GM12878 (cell line): ENCODE results near the gene ANO7. TPM values are rescaled to one million over a fixed set of nuclear protein-coding genes. Genes with fewer than 3 reads are reported as not detected.

Source experiments
- ATAC-seq: fragments of 200-7000 bp; cut with Tn5 transposase; 3 replicates; pipeline ENCODE4 v1.9.1; 2020; ENCODE audit warnings: mild to moderate bottlenecking, moderate library complexity
- BruUV-seq: library from RNA; stranded (reverse); fragments of 400-500 nt; replicated peaks from 2 replicates; lab custom pipeline; 2021; lab: Mats Ljungman, UMichigan
- CTCF ChIA-PET: fragments of 300-600 bp; sonication (Branson Sonifier 250); formaldehyde crosslinking; extraction: SDS; loops from one replicate; lab custom pipeline; 2021; ENCODE audit warnings: inconsistent platforms; lab: Yijun Ruan, JAX
- POLR2A ChIA-PET: fragments of 350-600 bp; formaldehyde crosslinking; extraction: SDS; loops from one replicate; lab custom pipeline; 2021; ENCODE audit warnings: inconsistent platforms; lab: Charles Lee
- RAD21 ChIA-PET: fragments of 300-600 bp; sonication (Branson Sonifier 250); formaldehyde crosslinking; loops from one replicate; lab custom pipeline; 2023; ENCODE audit warnings: antibody characterized with exemption; ENCODE audit not compliant: unreplicated experiment; lab: Charles Lee
- SMC1A ChIA-PET: fragments of 300-600 bp; sonication (Branson Sonifier 250); formaldehyde crosslinking; loops from one replicate; lab custom pipeline; 2023; ENCODE audit not compliant: unreplicated experiment, uncharacterized antibody; lab: Charles Lee
- DNase-seq: peaks from one replicate; pipeline ENCODE4 v3.0.0-alpha.2; 2011; ENCODE audit warnings: low read depth, low spot score
- FAIRE-seq: peaks from 3 replicates; lab custom pipeline; 2011; peaks lifted over from hg19 to GRCh38; lab: Jason Lieb, UNC
- H2AFZ ChIP-seq: 2 replicates; pipeline ENCODE4 v1.6.0; 2011; ENCODE audit warnings: low read depth, low read length, control low read depth; ENCODE audit not compliant: control insufficient read depth
- H3K27ac ChIP-seq: 2 replicates; pipeline ENCODE4 v1.5.1; 2011; ENCODE audit warnings: control low read depth; ENCODE audit not compliant: control insufficient read depth, insufficient read depth
- H3K27me3 ChIP-seq, 2 experiments: replicated peaks in 1 of 2; 2 replicates each; pipeline versions ENCODE4 v1.6.0 to v1.6.1; 2011; ENCODE audit warnings: low read length in 1 of 2; ENCODE audit not compliant: control insufficient read depth in 2 of 2, insufficient read depth in 2 of 2
- H3K36me3 ChIP-seq, 2 experiments: 2 replicates each; pipeline ENCODE4 v1.5.1; 2011; ENCODE audit warnings: low read length in 1 of 2; ENCODE audit not compliant: control insufficient read depth in 2 of 2, insufficient read depth in 2 of 2
- H3K4me1 ChIP-seq: 2 replicates; pipeline ENCODE4 v1.6.1; 2011; ENCODE audit warnings: mild to moderate bottlenecking, low read length, moderate library complexity, mixed read lengths; ENCODE audit not compliant: control insufficient read depth, insufficient read depth
- H3K4me2 ChIP-seq: 2 replicates; pipeline ENCODE4 v1.6.0; 2011; ENCODE audit warnings: control low read depth; ENCODE audit not compliant: control insufficient read depth, insufficient read depth
- H3K4me3 ChIP-seq: fragments of 200-600 bp; sonication (generic); 2 replicates; pipeline ENCODE4 v1.5.1; 2016
- H3K79me2 ChIP-seq: 2 replicates; pipeline ENCODE4 v1.6.0; 2011; ENCODE audit warnings: low read length; ENCODE audit not compliant: control insufficient read depth, insufficient read depth
- H3K9ac ChIP-seq: 2 replicates; pipeline ENCODE4 v1.8.0; 2011; ENCODE audit warnings: low read length, control low read depth, mixed read lengths; ENCODE audit not compliant: control insufficient read depth, insufficient read depth
- H3K9me3 ChIP-seq: replicated peaks from 3 replicates; pipeline ENCODE4 v1.5.1; 2011; ENCODE audit warnings: mild to moderate bottlenecking, low read length; ENCODE audit not compliant: control insufficient read depth, insufficient read depth
- H4K20me1 ChIP-seq: 2 replicates; pipeline ENCODE4 v1.6.0; 2011; ENCODE audit not compliant: control insufficient read depth, insufficient read depth
- EGR1 ChIP-seq, 2 experiments: IDR thresholded peaks; 1 replicate in 1 of 2; 2 replicates in 1 of 2; pipeline ENCODE4 v1.6.1; 2011 to 2012; ENCODE audit warnings: low read depth in 2 of 2, low read length in 2 of 2, borderline replicate concordance in 1 of 2, mild to moderate bottlenecking in 1 of 2, moderate library complexity in 1 of 2
- ETV6 ChIP-seq, 2 experiments: fragments of 450-650 bp in 1 of 2; IDR thresholded peaks in 1 of 2; conservative IDR thresholded peaks in 1 of 2; 2 replicates each; pipeline ENCODE4 v1.6.1; 2014; ENCODE audit warnings: antibody characterized with exemption in 1 of 2, borderline replicate concordance in 1 of 2, low read depth in 1 of 2, mild to moderate bottlenecking in 1 of 2, moderate library complexity in 1 of 2
- HCFC1 ChIP-seq: fragments of 150-350 bp; IDR thresholded peaks from 2 replicates; pipeline ENCODE4 v1.6.1; 2014; ENCODE audit warnings: low read length
- HDGF ChIP-seq: fragments of 450-650 bp; IDR thresholded peaks from 2 replicates; pipeline ENCODE4 v1.6.1; 2016; ENCODE audit warnings: antibody characterized with exemption
- IRF4 ChIP-seq: IDR thresholded peaks from 2 replicates; pipeline ENCODE4 v1.6.1; 2011; ENCODE audit warnings: low read depth, low read length
- MXI1 ChIP-seq: fragments of 150-350 bp; IDR thresholded peaks from 2 replicates; pipeline ENCODE4 v1.6.1; 2011; ENCODE audit warnings: low read depth, mild to moderate bottlenecking, inconsistent platforms, low read length, improper control_type of control experiment
- POU2F2 ChIP-seq: IDR thresholded peaks from 3 replicates; pipeline ENCODE4 v1.6.1; 2011; ENCODE audit warnings: low read depth, mild to moderate bottlenecking, low read length, borderline replicate concordance
- SUPT20H ChIP-seq: IDR thresholded peaks from 2 replicates; pipeline ENCODE4 v1.6.1; 2011; ENCODE audit warnings: low read depth, mild to moderate bottlenecking, low read length, moderate library complexity, borderline replicate concordance; ENCODE audit not compliant: control insufficient read depth
- ZNF592 ChIP-seq: fragments of 450-650 bp; IDR thresholded peaks from 2 replicates; pipeline ENCODE4 v1.6.1; 2017; ENCODE audit warnings: mild to moderate bottlenecking, moderate library complexity
- whole genome bisulfite sequencing: methylation state at CpG from one replicate; pipeline ENCODE4 v1.1.6; 2016; ENCODE audit warnings: low lambda C conversion rate; ENCODE audit not compliant: insufficient replicate concordance, insufficient coverage; ENCODE audit errors: missing lambda C conversion rate; 5-methylcytosine and 5-hydroxymethylcytosine counted together
- in situ Hi-C: fragments of 300-500 bp; cut with MboI; formaldehyde crosslinking; loops from 9 replicates; pipeline ENCODE4 v1.14.3; 2018; ENCODE audit warnings: mixed read lengths
- intact Hi-C: fragments of 100-400 bp; cut with micrococcal nuclease; formaldehyde crosslinking; loops from one replicate; pipeline ENCODE4 v1.14.2; 2022; ENCODE audit not compliant: unreplicated experiment
- polyA plus RNA-seq, 11 experiments: library from polyadenylated mRNA; depleted of rRNA in 4 of 11; unstranded in 6 of 11; stranded (reverse) in 5 of 11; fragments of >200 nt; fragmentation: Nextera tagmentation in 4 of 11; fragmentation: Illumina TruSeq in 1 of 11; extraction: Ambion mirVana in 4 of 11; extraction: Trizol in 1 of 11; gene quantifications; 1 replicate in 1 of 11; 2 replicates in 10 of 11; pipeline versions ENCODE4 v1.2.1 to v1.2.3, GENCODE V29; 2011 to 2016; ENCODE audit warnings: inconsistent platforms in 2 of 11, missing spikeins in 2 of 11, low read depth in 1 of 11
- total RNA-seq, 4 experiments: library from RNA; depleted of rRNA in 3 of 4; stranded (reverse); fragments of >200 nt in 3 of 4; fragmentation: Illumina TruSeq in 1 of 4; extraction: Trizol in 1 of 4; gene quantifications; 2 replicates each; pipeline versions ENCODE4 v1.2.1 to v1.2.3, GENCODE V29; 2013 to 2021

ANO7 gene
- total and polyA plus RNA-seq, 10 of the 15 experiments (the other 5 are each of a cell fraction or from before 2014, with no cell fraction given): 0.08 to 1.4 (median 0.44) TPM

GRCh38 chr2:241213567-241213966 is 25.1 kb downstream of the ANO7 start:
- H3K36me3 ChIP-seq: no peaks in the 10 kb centered on the region
- H3K4me2 ChIP-seq: no peak overlapping the region
- no TSS peak for BruUV-seq
- intact Hi-C loops (loop anchor here (10.0 kb wide), 1 partner anchor 359 kb away; no protein-coding TSS in a partner anchor), in situ Hi-C loops (no loop called here)
- no peaks in the 10 kb centered on the region for H3K27me3 ChIP-seq
- no peaks in the 10 kb centered on the region for H4K20me1 ChIP-seq
- ChIA-PET RAD21 (no interaction called here), POLR2A (no interaction called here), CTCF (no interaction called here), SMC1A (no interaction called here)
- H3K9ac ChIP-seq: no peak overlapping the region
- WGBS: 72% methylated on average over 7 of the region's 7 CpGs
- no peaks in the 10 kb centered on the region for H3K4me1 ChIP-seq
- H3K9me3 ChIP-seq: no peaks in the 10 kb centered on the region
- ATAC-seq (no peak), FAIRE-seq (no peak)
- H3K4me3 ChIP-seq: no peak overlapping the region
- no peak overlapping the region for H3K27ac ChIP-seq
- TF ChIP-seq EGR1 (IDR thresholded peaks at IDR 0.05; ENCODE audit: borderline replicate concordance in 1 of 2, low read depth in 2 of 2, low read length in 2 of 2) (no peak), ETV6 (conservative IDR thresholded peaks at IDR 0.05 in 1 of 2, IDR thresholded peaks at IDR 0.05 in 1 of 2; ENCODE audit: borderline replicate concordance in 1 of 2, low read depth in 1 of 2) (no peak), MXI1 (no peak), POU2F2 (no peak), IRF4 (no peak), ZNF592 (no peak), SUPT20H (no peak), HCFC1 (no peak), HDGF (no peak)
- TF ChIP-seq, all 136 proteins: peak for 0
- no peak overlapping the region for H2AFZ ChIP-seq
- no peak for DNase-seq
- H3K79me2 ChIP-seq: no peaks in the 10 kb centered on the region
